Measurements from ENCODE around the gene LRRN1.
"Not testable (repeated sequence)": the region's sequence is repeated elsewhere in the genome, so short reads cannot be mapped to it uniquely, and the experiment has no call there.

The LRRN1 gene

GRCh38 chr3:3806856-3807255, 7.6 kb downstream of the LRRN1 start:
- DNase-seq (ENCODE audit: low read depth in 2 of 2): no peak

DNA sequence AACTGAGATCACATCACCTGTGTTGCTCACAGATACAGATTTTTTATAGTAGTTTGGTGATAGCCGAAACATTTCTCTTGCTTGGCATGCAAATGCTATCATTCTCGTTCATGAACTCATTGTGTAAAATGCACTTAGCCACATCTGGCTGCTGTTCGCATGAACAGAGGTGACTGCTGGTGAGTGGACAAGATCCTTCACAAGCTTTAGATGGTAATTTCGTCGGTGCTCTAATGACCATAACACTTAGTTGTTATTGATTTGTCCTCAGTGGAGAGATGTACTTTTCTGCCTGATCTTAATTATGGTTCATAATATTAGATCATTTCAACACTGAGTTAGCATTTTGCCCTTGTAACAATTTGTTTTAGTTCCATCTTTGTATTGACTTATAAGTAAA, 13.8 kb downstream of the LRRN1 start:
- no peak for DNase-seq (ENCODE audit: low read depth in 2 of 2)

GRCh38 chr3:3815206-3815605, 16.0 kb downstream of the LRRN1 start:
- DNase-seq (ENCODE audit: low read depth in 2 of 2): no peak

- DNase-seq (ENCODE audit: low read depth in 2 of 2): no peak
Observed at GRCh38 chr3:3816034-3816433, 16.8 kb downstream of the LRRN1 start.

GRCh38 chr3:3817865-3818264, 18.6 kb downstream of the LRRN1 start:
- DNase-seq (ENCODE audit: low read depth in 2 of 2): no peak

DNA sequence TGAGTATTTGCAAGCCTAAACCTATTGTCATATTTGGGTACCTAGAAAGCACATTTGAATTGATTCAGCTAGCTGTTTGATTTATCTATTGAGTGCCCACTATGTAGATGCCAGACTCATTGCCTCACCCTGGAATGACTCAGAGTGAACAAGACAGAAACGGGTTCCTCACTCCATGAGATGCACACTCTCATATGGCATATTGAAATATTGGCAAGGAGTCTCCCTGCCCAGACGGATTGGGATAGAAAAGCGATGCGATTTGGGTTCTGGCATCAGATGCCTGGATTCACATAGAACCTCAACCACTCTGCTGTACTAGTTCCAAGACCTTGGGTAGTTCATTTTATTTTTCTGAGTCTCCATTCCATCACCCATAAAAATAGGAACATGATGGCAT, 22.5 kb downstream of the LRRN1 start:
- no peak for DNase-seq (ENCODE audit: low read depth in 2 of 2)

DNA sequence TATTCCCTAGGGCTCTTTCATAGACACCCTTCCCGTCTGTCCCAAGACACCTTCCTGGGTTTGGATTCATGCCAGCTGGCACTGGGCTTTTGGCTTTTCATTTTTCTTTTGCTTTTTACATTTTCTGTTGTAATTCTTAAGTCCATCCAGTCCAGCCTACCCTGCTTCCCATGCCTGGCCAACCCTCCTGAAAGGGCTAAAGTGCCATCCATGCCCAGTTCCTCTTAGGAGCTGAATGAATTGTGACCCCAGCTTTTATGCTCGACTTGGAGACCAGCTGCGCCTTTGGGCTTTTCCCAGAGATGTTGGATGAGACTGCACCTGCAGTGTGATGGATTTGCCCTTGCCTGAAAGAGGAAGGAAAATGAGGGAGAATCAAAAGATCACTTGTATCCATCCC, 25.8 kb downstream of the LRRN1 start:
- no peak for DNase-seq (ENCODE audit: low read depth in 2 of 2)

- DNase-seq (ENCODE audit: low read depth in 2 of 2): no peak
Observed at GRCh38 chr3:3826521-3826920, 27.3 kb downstream of the LRRN1 start.

DNA sequence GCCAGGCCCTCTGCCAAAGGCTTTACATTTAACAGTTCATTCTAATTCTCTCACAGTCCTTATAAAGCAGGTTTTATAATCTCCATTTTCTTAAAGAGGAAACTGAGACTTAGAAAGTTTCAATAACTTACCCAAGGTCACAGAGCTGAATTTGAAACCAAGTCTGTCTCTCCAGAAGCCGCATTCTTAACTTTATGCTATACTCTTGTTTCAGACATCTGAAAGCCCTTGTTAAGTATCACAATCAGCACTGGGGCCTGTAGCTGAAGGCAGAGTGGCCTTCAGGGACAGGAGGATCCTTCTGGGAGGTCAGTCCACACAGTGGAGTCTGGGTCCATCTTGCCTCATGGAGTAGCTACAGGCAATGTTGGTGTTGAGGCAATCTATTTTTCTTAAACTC, 27.9 kb downstream of the LRRN1 start:
- DNase-seq (ENCODE audit: low read depth in 2 of 2): no peak

DNA sequence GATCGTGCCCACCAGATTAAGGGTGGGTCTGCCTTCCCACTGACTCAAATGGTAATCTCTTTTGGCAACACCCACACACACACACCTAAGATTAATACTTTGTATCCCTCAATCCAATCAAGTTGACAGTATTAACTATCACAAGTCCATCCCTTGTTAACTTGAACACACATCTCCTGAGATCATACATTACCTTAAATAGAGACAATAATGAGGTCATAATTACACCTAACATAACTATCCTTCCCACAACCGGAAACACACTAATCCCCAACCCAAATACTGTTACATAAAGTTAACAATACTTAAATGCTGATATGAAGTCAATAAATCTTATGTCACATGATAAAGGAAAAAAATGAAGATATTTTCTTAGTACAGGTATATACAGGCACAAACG, 29.2 kb downstream of the LRRN1 start:
- DNase-seq (ENCODE audit: low read depth in 2 of 2): not testable (repeated sequence)

GRCh38 chr3:3836845-3837244, 37.6 kb downstream of the LRRN1 start:
- DNase-seq (ENCODE audit: low read depth in 2 of 2): no peak

GRCh38 chr3:3842356-3842755, 43.1 kb downstream of the LRRN1 start:
- DNase-seq (ENCODE audit: low read depth in 2 of 2): no peak

- DNase-seq (ENCODE audit: low read depth in 2 of 2): no peak
Observed at GRCh38 chr3:3847994-3848922, 49.0 kb downstream of the LRRN1 start.

DNA sequence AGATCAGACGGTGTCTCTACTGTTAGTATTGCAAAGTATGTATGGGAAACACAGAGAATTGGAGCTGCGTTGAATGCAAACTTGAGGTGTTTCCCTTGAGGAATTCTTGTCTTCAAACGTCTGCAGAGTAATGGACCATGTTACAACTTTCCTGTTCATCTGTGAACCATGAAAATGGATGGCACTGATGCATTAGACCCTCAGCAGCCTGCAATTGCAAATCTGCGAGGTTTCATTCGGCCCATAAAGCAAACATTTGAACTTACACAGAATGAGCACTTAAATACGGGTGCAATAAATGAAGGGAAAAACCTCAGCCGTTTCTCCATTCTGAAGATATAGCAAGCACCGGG, 49.7 kb downstream of the LRRN1 start:
- no peak for DNase-seq (ENCODE audit: low read depth in 2 of 2)

GRCh38 chr3:3851621-3852323, 52.5 kb downstream of the LRRN1 start:
- DNase-seq (ENCODE audit: low read depth in 2 of 2): no peak

GRCh38 chr3:3853544-3853943, 54.3 kb downstream of the LRRN1 start:
- no peak for DNase-seq (ENCODE audit: low read depth in 2 of 2)

DNA sequence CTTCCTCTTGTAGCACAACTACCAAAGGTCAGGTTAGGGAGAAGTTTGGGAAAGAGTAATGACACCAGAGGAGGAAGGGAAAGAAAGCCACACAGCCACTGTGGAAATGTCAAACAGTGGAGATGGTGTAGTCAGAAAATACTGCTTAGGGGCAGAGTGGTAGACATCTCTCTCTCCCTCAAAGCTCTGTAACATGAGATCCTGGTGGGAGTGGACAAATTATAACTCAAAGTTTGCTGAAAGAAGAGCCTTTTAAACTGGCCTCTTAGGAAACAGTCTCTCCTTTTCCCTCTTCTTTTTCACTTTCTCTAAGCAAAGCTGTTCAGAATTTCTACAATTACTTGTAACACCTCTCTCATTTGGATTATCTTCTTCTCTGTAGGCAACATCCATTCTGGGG, 55.8 kb downstream of the LRRN1 start:
- no peak for DNase-seq (ENCODE audit: low read depth in 2 of 2)

DNA sequence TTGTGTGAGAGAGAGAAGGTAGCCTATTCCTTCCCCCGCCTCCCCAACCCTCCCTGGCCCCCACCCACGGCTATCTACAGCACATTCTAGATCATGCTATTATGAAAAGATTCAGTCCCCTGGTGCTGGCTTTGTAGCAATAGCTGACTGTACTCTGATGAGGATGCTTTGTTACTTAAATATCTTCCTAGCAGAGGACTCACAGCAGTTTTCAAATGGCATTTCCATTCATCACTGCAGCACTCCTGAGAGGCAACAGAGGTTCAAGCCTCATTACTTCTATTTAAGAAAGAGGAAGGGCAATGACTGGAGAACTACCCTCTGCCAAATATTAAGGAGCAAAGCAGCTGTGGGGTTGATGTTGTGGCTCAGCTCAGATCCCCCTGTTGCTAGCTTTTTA, 61.0 kb downstream of the LRRN1 start:
- DNase-seq (ENCODE audit: low read depth in 2 of 2): no peak

DNA sequence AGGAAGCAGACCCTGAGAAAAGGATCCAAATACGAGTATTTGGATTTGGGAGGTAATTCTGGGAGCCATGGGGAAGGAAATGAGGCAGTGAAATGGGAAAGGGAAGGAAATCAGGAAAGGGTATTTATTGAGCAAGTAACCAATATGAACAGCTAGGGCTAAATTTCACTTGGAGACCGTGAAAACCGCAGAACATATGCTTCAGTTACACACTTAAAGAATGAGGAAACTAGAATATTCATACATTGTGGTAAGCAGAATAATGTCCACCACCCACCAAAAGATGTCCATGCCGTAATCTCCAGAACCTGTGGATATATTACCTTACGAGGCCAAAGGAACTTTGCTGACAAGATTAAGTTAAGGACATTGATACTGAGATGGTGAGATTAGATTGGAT, 63.3 kb downstream of the LRRN1 start:
- no peak for DNase-seq (ENCODE audit: low read depth in 2 of 2)

GRCh38 chr3:3875491-3875890, 76.3 kb downstream of the LRRN1 start:
- no peak for DNase-seq (ENCODE audit: low read depth in 2 of 2)

- no peak for DNase-seq (ENCODE audit: low read depth in 2 of 2)
Observed at GRCh38 chr3:3881050-3881449, 81.8 kb downstream of the LRRN1 start.

DNA sequence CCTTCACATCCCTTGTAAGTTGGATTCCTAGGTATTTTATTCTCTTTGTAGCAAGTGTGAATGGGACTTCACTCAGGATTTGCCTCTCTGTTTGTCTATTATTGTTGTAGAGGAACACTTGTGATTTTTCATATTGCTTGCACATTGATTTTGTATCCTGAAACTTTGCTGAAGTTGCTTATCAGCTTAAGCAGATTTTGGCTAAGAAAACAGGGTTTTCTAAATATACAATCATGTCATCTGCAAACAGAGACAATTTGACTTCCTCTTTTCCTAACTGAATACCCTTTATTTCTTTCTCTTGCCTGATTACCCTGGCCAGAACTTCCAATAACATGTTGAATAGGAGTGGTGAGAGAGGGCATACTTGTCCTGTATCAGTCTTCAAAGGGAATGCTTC, 88.1 kb downstream of the LRRN1 start:
- not testable (repeated sequence) for DNase-seq (ENCODE audit: low read depth in 2 of 2)

DNA sequence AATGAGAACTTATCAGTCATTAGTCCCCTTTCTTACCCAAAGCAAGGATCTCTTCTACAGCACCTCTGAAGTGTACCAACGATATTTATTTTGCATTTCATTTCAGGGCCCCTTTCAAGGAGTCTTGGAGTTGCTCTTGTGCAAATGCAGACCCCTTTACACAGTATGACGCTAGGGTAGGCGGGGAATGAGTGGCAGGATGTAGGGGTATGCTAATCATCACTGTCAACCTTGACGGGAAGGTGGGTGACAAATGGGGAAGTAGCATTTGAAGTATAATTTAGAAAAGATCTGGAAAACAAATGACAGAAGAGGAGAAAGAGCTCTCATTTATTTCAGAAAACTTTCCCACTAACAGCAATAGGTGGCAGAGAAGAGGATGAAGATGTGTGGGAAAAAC, 94.4 kb downstream of the LRRN1 start:
- DNase-seq (ENCODE audit: low read depth in 2 of 2): no peak
